Activated CD8-positive, alpha-beta memory T cell treated with anti-CD3 and anti-CD28 coated beads for 4 hours (primary cell): ENCODE results near the gene KIF27.
"Not testable (repeated sequence)": the region's sequence is repeated elsewhere in the genome, so short reads cannot be mapped to it uniquely, and the experiment has no call there.

ENCODE experiments used
- DNase-seq, 2 donors: peaks; one replicate each; pipeline ENCODE4 v3.0.0-alpha.2; 2020; ENCODE audit warnings: low read depth in 2 of 2

The KIF27 gene

DNA sequence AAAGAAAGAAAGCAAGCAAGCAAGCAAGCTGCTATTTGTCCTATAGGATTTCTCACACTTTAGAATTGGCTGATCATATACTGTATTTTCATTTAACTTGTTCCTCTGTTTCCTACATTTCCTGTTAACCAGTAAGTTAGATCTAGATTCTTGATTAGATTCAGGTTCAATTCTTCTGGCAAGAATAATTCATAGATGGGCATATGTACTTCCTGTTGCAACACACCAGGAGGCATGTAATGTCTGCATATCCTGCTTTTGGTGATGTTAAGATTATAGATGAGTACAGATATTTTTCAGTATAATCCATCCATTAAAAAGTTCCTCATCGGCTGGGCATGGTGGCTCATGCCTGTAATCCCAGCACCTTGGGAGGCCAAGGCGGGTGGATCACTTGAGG is 10.8 kb upstream of the KIF27 start:
- no peak for DNase-seq

DNA sequence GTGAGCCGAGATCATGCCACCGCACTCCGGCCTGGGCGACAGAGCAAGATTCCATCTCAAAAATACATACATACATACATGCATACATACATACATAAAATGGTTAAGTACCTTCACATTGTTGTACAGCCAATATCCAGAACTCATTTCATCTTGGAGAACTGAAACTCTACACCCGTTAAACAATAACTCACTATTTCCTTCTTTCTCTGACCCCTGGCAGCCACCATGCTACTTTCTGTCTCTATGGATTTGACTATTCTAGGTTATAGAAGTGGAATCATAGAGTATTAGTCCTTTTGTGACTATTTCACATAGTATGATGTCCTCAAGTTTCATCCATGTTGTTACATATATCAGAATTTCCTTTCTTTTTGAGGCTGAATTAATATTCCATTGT is 9.6 kb upstream of the KIF27 start:
- DNase-seq, result no peak

DNA sequence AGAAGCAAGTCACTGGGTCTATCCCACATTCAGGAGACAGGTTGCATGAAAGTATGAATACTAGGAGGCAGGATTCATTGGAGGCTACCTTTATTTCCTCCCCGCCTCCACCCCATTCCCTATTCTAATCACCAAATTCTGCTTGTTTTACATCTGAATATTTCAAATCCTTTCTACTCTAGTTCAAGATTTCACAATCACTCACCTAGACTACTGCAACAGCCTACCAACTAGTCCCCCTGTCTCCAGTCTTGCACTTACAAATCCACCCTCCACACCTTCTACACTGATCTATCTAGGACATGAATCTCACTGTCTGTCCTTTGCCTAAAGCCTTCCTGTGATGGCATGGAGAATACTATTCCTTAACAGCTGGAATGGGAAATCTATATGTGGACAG is 6.4 kb upstream of the KIF27 start:
- DNase-seq, result no peak

DNA sequence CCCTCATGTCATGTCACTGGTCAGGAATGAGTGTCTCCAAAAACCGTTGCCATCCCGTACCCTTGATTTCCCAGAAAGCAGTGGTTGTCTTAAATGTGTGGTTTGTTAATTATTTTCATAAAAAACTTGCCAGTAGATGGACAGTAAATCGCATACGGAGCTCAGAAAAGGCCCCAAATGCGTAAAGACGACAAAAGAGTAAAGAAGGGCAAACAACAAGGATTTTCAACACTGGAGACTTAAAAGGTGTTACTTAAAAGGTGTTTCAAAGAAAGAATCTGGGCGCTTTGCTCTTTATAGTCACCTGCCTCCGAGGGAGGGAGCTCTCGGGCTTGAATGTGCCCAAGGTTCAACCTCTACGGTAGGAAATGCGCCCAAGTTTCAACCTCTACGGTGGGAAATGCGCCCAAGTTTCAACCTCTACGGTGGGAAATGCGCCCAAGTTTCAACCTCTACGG is 734 bp downstream of the KIF27 start:
- DNase-seq, result no peak

DNA sequence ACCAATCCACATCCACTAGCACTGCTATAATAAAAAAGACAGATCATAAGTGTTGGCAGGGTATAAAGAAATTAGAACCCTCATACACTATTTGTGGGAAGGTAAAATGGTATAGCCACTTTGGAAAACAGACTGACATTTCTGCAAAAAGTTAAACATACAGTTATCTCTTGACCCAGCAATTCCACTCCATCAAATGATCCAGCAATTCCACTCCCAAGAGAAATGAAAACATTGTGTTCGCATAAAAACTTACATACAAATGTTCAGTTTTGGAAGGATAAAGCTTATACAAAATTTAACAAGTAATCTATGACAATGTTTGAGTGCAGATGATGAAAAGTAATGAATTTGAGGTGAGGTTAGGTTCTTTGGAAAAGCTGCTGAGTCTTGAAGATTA is 2.1 kb downstream of the KIF27 start:
- DNase-seq, result no peak

DNA sequence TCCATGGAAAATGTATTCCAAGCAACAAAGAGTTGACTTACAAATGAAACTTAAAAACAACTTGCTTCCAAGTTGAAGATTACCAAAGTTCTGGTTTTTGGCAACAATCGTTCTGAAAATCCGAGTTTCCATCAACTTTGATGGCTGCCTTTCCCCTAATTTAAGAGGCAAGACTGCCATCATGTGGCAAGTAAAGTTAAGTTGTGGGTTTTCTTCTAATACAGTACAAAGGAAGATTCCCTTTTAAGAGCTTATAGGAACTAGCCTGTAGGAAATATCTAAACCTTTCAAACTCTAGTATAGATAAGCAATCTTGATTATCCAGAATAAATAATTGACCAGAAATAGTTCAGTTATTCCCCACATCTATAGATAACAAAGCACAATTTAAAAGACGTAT is 9.0 kb downstream of the KIF27 start:
- DNase-seq, result not testable (repeated sequence)

DNA sequence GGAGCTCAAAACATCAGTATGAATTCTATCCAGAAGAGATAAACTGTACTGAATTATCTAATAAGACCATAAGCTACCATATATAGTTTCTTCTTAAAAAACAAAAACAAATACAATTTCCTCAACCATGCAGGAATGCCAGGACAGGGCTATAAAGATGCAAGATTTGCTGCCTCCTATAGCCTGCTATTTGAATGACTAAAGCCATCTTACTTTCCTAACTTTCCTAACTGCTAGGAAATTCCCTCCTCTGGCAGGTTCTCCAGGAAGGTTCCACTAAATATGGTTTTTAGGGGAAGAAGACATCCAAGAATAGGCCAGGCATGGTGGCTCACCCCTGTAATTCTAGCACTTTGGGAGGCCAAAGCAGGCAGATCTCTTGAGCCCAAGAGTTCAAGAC is 15.1 kb downstream of the KIF27 start:
- no peak for DNase-seq

DNA sequence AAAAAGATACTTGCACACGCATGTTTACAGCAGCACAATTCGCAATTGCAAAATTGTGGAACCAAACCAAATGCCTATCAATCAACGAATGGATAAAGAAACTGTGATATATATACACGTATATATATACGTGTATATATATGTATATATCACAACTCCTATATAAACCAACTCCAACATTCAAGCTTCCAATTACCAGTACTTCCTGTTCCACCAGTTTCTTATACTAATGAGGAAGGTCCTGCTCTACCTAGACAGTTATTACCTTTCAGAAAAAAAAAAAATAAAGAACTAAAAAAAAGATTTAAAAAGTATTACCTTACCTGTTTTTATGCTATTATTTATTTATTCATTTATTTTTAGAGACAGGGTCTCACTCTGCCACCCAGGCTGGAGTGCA is 20.6 kb downstream of the KIF27 start:
- not testable (repeated sequence) for DNase-seq

DNA sequence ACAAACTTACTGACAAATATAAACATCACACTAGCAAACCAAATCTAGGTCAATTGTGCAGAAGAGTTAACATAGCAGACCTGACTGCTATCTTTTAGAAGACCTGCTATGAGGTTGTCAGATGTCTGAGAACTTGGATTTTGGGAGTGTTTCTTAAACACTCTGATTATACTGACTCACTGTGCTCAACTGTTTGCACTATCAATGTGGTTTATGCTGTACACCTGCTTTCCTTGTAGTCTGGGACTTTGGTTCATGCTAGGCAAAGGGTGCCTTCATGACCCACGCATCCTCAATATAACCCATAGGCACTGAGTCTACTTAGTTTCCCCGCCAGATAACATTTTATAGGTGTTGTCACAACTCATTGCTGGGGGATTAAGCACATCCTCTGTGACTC is 26.9 kb downstream of the KIF27 start:
- not testable (repeated sequence) for DNase-seq

DNA sequence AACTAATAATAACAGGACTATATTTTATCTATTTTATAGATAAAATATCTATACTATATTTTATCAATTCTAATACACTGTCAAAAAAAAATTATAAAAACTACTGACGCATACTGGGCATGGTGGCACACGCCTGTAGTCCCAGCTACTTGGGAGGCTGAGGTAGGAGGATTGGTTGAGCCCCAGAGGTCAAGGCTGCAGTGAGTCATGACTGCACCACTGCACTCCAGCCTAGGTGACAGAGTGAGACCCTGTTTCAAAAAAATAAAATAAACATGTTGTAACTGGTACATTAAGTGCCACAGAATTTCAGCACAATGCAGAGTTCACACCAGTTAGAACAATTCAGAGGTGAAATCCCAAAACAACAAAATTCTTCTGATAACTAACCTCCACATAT is 34.7 kb downstream of the KIF27 start:
- DNase-seq, result not testable (repeated sequence)

DNA sequence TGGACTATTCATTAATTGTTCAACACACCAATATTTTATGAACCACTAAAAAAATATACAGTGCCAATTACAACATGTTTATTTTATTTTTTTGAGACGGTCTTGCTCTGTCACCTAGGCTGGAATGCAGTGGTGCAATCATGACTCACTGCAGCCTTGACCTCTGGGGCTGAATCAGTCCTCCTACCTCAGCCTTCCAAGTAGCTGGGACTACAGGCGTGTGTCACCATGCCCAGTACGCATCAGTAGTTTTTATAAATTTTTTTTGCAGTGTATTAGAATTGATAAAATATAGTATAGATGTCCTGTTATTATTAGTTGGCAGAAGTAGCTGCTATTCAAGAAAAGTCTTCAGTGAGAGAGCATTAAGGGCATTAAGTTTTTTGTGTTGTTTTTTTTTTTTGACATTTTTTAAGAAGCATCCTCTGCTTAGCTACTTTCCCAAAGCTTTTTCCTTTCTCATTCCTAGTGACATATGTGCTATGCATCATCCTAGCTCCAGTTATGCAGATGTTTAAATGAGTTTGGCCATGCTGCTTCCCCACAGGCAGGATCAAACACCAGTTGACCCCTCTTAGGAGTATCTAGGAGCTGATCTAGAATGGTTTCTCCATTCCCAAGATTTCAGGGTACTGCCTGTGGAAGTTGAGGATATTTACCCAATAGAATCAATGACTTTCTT is 35.5 kb downstream of the KIF27 start:
- DNase-seq, result not testable (repeated sequence)

DNA sequence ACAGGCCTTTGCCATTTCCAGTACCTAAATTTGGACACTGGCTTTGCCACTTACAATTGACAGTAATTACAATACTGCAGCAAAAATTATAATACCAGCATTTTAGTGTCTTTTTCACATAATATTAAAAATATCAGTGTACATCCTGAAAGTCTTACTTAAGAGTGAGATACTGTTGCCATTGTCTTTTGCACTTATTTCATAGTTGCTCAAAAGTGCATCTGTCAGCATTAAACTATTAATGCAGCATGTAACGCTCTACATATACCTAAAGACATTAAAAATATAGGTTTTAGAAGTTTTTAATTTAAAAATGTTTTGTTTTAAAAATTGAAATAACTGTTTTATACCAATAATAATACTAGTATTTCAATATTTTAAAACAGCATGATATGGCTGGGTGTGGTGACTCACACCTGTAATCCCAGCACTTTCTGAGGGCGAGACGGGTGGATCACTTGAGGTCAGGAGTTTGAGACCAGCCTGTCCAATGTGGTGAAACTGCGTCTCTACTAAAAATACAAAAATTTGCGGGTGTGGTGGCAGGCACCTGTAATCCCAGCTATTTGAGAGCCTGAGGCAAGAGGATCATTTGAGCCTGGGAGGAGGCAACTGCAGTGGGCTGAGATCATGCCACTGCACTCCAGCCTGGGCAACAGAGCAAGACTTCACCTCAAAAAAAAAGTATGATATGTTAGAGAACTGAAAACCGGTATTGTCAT is 39.4 kb downstream of the KIF27 start:
- not testable (repeated sequence) for DNase-seq

DNA sequence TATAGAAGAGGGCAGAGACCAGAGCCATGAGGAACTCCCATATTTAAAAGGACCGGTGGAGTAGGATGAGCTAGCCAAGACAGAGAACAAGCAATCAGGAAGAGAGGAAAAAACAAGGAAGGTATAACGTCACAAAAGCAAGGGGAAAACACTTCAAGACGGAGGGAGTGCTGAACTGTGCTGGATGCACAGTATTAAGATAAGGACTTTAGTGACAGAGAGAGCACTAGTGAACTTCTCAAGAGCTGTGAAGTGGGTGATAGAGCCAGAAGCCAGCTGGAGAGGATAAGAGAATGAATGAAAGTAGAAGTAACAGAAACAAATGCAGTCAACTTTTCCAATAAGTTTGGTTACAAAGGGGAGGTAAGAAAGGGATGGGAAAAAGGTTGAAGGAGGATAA is 45.7 kb downstream of the KIF27 start:
- not testable (repeated sequence) for DNase-seq

DNA sequence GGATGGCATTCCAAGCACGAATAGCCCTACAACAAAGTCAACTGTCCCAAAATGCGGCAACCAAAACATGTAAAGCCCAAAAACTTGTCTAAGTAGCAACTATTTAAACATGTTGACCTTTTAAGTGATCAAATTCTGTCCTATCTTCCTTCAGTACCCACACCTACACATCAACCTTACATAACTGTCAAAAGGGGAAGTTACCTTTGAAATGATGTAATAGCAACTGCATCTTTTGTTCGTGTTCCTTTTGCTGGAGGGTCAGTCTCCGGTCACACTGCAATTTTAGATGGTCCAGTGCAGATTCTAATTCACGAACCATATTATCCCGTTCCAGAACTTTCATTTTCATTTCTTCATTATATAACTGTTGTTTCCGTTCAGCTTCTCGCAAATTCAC is 71.3 kb downstream of the KIF27 start:
- not testable (repeated sequence) for DNase-seq

DNA sequence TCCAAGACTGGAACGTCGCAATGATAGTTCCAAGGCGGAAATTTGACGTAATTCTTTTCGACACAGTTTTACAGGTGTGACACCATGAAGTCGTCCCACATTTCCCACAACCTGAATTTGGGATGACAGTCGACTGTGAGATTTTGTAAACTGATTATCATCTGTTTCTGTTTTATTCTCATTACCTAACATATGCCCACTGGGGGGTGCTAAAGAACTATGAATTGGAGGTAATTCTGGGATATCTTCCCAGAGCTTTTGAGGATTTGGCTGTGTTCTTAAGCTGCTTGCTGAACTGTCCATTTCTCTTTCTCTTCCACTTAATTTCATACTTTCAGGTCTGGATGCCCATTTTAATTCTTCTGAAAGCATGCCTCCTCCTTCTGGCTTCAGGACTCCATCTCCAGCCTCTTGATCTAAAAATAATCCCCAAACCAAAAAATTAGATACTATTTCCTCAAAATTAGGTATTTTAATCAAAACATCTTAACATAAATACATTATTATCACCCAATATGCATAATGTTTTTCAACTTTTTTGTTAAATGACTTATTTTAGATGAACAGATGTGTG is 84.1 kb downstream of the KIF27 start:
- DNase-seq, result not testable (repeated sequence)

DNA sequence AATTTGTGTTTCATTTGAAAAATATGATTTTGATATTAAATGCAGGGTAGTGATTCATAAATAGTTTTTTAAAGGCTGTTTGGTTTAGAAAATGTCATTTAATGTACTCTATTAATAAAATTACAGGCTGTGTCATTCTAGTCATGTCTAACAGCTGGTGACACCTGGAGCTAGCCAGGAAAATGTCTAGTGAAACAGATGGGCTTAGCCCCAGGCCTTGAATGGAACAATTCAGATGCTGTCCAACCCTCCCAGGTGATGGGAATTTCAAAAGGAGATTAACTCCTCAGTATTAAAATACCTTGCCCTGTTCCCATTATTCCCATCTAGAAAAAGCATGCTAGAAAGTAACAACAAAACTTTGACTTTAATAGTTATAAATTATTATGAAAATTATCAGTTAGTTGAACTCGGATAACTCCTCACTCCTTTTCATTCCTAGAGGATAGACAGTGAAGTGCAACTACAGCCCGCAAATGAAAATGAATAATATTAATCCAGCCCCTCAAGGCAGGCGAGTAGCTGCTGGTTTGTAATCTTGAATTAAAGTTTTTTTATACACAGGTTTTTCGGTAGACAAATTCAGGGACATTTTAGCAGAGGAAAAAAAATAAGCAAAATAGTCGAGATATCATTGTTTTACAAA is 90.7 kb downstream of the KIF27 start:
- not testable (repeated sequence) for DNase-seq

DNA sequence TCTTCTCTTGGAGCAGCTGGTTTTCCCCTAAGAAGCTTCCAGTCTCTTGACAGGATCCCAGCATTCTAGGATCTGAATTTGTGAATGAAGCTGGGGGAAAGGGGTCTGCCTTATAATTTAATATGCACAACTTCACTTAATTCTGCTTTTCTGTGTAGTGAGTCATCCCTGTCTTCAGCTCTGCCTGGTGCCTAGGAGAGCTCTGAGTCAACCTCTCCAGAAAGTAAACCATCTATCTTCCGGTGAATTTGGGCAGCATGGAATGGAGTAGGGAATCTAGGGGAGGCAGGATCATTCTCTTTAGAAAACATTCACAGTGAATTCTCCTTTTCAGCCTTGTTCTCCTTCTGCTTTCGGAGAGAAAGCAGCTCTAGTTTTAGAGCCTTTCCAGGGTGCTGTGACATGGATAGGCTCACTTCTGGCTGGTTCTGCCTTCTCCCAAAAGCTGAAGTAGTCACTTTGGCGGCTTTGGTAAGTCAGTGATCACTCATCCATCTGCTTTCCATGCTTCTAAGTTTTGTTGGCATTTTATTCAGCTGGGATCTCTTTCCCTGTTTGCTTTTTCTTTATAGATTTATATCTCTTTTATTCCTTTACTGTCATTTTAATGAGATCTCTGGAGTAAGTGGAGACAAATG is 96.1 kb downstream of the KIF27 start:
- not testable (repeated sequence) for DNase-seq

DNA sequence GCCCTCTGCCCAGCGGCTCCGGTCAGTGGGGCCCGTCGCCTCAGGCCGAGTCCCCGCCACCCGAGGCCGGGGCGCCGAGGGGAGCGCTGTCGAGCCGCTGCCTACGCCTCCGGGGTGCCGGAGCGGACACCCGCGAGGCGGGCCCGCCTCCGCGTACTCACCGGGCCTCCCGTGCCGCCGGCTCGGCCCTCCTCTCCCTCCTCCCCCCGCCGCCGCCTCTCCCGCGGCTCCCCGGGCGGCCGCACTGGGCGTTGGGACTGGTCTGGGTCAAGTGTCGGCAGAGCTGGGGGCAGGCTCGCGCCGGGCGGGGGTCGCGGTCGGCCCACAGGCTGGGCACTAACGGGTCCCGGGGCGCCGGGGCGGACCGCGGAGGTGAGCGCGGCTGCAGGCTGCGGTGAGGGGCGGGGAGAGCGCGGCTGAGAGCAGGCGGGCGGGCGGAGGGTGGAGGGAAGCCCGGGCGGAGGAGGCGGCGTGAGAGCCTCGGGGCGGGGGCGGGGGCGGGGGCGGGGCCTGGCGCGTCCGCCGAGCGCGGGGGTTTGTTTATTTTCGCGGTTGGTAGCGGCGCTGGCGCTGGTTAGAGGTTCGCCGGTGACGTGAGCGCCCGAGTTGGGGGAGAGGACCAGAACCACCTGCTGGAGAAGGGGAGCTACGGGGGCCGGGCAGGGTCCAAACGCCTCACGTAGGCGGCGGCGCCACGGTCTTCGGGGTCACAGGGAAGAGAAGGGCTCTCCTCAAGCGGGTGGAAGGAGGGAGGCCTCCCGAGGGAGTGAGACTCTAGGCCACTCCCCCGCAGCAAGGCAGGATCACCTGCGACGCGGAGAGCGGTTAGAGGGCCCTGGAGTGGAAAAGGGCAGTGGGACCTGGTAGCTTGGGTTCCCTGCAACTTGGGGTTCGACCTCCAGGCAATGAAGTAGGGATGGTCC is 103.6 kb downstream of the KIF27 start, which contains the start of gene GKAP1:
GKAP1 (minus strand) TSS at position 414 of the 923 bp plus-strand sequence. CDS start 11,252 bp downstream, outside the sequence.
- DNase-seq, result peak; percentile 58 to 62

DNA sequence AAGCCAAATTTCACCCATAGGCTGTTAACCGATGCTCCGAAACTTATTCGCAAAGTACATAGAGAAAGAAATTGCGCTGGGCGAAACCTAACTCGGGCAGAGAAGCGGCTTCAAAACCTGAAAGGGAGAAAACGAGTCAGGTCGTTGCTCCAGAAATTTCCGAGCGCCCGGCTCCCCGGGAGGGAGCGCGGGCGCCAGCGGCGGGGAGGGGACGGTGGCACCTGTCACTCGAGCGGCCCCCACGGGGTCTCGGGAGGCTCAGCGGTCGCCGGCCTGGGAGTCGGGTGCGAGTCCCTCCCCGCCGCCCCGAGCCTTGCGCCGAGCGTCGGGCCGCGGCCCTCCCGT is 104.2 kb downstream of the KIF27 start:
- DNase-seq, result peak in 1 of 2 donors; percentile 1

DNA sequence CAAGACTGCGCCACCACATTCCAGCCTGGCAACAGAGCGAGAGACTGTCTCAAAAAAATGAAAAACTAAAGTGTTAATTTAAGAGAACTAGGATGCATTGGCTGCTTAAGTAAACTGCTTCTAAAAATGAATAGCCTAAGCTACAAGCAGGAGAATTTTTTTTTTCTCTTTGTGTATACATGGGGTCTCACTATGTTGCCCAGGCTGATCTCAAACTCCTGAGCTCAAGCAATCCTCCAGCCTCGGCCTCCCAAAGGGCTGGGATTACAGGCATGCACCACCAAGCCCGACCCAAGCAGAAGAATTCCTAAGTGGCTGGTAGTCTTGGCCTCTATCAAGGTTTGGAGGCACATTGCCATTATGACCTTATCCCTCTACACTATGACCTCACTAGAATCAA is 106.1 kb downstream of the KIF27 start:
- DNase-seq, result not testable (repeated sequence)

DNA sequence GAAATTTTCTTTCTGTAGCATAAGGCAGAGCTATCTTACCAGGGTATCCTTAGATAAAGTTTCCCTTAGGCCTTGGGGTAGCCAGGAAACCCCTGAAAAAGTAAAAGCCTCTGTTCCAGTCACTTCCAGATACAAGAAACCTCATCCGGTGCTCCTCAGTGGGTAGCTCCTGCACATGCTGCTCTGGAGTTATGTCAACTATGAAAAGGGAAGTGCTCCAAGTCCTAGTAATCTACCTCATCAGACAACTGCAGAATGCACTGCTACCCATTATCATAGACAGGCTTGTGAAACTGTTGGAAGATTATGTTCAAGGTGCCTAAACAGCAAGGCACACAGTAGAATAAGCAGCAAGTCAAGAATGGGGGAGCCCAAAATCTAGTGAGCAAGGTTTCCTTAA is 112.0 kb downstream of the KIF27 start:
- not testable (repeated sequence) for DNase-seq
